ENCODE measurements around the gene AATF.

The AATF gene

DNA sequence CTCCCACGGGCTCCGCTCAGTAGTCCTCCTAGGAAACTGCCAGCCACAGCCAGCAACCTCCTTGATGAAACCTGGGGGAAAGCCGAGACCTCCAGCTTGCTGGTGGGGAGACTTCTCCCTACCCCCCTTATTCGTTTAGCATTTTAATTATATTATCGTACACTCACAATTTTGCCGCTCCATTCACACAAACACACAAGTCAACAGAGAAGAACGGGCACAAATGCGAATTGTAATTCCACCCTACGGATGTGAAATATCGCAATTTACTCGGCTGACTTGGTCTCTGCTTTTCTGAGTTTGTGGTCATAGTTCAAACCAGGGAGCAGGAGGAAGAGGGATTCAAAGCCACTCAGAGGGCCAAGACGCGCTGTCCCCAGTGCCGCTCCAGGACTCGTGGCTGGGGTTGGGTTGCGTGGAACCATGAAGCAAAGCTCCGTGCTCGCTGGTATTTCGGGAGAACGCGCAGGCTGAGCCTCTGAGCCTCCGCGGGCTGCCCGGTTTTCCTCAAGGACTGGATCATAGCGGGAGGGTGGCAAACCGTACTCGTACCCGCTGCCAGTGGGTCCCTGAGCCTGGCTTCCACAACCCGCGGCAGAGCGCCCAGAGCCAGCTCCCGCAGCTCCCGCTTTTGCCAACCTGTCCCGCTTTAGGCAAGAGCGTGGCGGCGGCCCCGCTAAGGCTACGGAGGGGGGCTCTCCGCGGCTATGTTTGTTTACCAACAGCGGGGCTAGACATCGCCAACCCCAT, 9.5 kb upstream of the AATF start:
- ChIA-PET CTCF (interaction anchor here (0.6 kb wide), 1 partner anchor 338 kb away, joined by 3 read pairs; the partner anchor contains the start of gene MRM1), POLR2A (ENCODE audit: low non-redundant PET) (no interaction called here)
- TF ChIP-seq, protein P1, sequence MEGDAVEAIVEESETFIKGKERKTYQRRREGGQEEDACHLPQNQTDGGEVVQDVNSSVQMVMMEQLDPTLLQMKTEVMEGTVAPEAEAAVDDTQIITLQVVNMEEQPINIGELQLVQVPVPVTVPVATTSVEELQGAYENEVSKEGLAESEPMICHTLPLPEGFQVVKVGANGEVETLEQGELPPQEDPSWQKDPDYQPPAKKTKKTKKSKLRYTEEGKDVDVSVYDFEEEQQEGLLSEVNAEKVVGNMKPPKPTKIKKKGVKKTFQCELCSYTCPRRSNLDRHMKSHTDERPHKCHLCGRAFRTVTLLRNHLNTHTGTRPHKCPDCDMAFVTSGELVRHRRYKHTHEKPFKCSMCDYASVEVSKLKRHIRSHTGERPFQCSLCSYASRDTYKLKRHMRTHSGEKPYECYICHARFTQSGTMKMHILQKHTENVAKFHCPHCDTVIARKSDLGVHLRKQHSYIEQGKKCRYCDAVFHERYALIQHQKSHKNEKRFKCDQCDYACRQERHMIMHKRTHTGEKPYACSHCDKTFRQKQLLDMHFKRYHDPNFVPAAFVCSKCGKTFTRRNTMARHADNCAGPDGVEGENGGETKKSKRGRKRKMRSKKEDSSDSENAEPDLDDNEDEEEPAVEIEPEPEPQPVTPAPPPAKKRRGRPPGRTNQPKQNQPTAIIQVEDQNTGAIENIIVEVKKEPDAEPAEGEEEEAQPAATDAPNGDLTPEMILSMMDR (conservative IDR thresholded peaks at IDR 0.05; ENCODE audit: low read depth): no peak
- no peak overlapping the region for H3K27ac ChIP-seq
- no peak for DNase-seq (ENCODE audit: low spot score)

DNA sequence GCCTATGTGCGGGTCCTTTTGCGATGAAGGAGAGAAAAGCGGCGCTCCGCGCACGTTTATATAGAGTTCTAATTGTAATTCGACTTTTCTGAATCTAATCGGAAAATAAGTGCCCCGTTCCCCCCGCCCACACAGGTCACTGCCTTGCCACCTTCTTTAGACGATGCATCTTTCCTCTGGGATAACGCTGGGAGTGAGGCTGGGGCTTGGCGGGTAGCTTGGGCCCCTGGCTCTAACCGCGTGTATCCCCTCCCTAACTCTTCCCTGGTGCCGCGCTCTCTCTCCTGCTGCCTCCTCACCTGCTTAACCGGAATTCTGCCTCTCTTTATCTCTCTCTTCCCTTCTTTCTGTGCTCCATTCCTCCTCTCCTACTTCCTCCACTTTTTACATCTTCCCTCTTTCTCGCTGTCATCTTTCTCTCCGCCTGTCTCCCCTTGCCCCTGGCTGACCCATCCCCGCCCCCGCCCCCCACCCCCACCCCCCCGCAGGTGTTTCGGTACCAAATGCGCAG, 8.9 kb upstream of the AATF start:
- ChIA-PET POLR2A (ENCODE audit: low non-redundant PET) (no interaction called here), CTCF (no interaction called here)
- TF ChIP-seq, protein P1 (conservative IDR thresholded peaks at IDR 0.05; ENCODE audit: low read depth): no peak
- no peak overlapping the region for H3K27ac ChIP-seq
- no peak for DNase-seq (ENCODE audit: low spot score)

DNA sequence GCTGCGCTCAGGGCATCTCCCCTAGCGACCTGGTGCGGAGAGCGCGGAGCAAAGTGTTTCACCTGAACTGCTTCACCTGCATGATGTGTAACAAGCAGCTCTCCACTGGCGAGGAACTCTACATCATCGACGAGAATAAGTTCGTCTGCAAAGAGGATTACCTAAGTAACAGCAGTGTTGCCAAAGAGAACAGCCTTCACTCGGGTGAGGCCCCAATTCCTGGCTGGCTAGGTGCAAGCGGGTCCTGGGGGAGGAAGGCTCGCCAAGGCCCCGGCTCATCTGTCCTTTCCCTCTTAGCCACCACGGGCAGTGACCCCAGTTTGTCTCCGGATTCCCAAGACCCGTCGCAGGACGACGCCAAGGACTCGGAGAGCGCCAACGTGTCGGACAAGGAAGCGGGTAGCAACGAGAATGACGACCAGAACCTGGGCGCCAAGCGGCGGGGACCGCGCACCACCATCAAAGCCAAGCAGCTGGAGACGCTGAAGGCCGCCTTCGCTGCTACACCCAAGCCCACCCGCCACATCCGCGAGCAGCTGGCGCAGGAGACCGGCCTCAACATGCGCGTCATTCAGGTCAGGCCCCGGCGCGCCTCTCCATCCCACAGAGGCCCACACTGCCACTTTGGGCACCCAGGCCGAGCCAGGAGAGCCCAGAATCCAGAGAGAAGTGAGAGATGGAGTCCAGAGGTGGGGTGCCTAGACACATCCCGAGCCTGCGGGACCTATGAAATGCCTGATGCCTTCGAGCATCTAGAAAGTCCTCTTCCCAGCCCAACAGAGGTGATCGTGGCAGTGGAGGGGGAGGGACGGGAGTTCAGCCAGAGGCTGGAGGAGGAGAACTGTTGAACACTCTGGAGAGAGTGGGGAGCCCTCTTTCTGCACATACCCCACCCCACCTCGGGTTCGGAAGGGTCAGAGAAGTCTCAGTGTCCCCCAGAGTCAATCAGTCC, 8.2 kb upstream of the AATF start:
- no peak for DNase-seq (ENCODE audit: low spot score)
- no peak overlapping the region for H3K27ac ChIP-seq
- TF ChIP-seq, protein P1 (conservative IDR thresholded peaks at IDR 0.05; ENCODE audit: low read depth): no peak
- POLR2A ChIA-PET (ENCODE audit: low non-redundant PET): no interaction called here
- CTCF ChIA-PET: interaction anchor here (0.6 kb wide), 1 partner anchor 232 kb away, joined by 3 read pairs; no protein-coding TSS in a partner anchor

DNA sequence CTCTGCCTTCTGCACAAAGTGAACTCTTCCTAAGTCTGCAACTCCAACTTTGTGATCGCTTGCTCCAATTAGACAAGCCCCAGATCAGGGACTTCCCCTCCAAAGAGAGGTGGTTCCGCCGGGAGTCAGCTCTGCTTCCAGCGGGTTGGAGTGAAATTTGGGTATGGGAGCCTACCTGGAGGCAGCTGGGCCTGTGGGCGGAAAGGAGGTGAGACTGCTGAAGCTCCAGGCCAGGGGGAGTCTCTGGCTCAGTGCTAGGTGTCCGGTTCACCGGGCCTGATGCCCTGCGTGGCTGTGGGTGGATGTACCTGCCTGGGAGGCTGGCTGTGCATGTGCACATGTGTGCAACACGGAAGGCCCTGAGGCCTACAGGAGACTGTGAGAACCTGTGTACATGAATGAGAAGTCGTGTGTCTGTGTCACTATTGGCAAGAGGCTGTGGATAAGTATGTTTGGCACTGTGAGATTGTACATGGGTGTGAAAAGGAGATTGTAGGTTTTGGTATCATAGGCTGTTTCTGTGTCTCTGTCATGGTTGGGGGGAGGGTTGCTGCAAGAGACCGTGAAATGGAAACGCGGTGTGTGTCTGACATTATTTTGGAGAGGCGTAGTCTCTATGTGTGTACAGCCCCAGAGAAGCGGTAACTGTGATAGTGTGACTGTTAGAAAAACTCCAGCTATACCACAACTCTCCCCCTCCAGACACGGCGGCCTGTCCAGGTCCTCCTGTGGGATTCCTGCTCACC, 7.3 kb upstream of the AATF start:
- CTCF ChIA-PET: no interaction called here
- POLR2A ChIA-PET (ENCODE audit: low non-redundant PET): no interaction called here
- H3K27ac ChIP-seq: no peak overlapping the region
- TF ChIP-seq, protein P1 (conservative IDR thresholded peaks at IDR 0.05; ENCODE audit: low read depth): no peak
- no peak for DNase-seq (ENCODE audit: low spot score)

DNA sequence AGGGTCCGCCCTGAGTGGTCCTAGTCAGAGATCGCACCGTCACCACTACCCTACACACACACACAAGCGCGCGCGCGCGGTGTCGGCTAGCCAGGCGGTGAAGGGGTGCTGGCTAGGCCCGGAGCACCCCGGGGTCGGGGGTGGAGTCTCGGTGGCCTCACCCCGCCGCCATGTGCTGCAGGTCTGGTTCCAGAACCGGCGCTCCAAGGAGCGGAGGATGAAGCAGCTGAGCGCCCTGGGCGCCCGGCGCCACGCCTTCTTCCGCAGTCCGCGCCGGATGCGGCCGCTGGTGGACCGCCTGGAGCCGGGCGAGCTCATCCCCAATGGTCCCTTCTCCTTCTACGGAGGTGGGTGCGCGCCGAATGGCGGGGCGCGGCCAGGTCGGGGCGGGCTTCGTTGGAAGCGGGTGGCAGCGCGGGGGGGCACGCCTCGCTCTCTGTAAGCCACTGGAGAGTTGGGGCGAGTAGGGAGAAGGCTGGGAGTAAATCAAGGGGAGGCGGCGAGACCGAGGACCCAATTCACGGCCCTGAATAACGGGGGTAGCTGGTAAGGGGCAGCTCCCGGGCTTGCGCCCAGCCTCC, 6.6 kb upstream of the AATF start:
- POLR2A ChIA-PET (ENCODE audit: low non-redundant PET): interaction anchor here (0.6 kb wide), 1 partner anchor 154 kb away, joined by 3 read pairs; no protein-coding TSS in a partner anchor
- CTCF ChIA-PET: interaction anchor here (0.6 to 1.0 kb wide), 2 partner anchors 277 to 313 kb away, joined by 3 read pairs; no protein-coding TSS in a partner anchor
- no peak overlapping the region for H3K27ac ChIP-seq
- DNase-seq (ENCODE audit: low spot score): no peak
- TF ChIP-seq, protein P1 (conservative IDR thresholded peaks at IDR 0.05; ENCODE audit: low read depth): no peak
